GM12878 (cell line): ENCODE data around the gene ANTXR1. TPM values are rescaled to one million over a fixed set of nuclear protein-coding genes. Genes with fewer than 3 reads are reported as not detected.

Experiments
- ATAC-seq: fragments of 200-7000 bp; cut with Tn5 transposase; 3 replicates; pipeline ENCODE4 v1.9.1; 2020; ENCODE audit warnings: mild to moderate bottlenecking, moderate library complexity
- BruUV-seq: library from RNA; stranded (reverse); fragments of 400-500 nt; replicated peaks from 2 replicates; lab custom pipeline; 2021; lab: Mats Ljungman, UMichigan
- CTCF ChIA-PET: fragments of 300-600 bp; sonication (Branson Sonifier 250); formaldehyde crosslinking; extraction: SDS; loops from one replicate; lab custom pipeline; 2021; ENCODE audit warnings: inconsistent platforms; lab: Yijun Ruan, JAX
- POLR2A ChIA-PET: fragments of 350-600 bp; formaldehyde crosslinking; extraction: SDS; loops from one replicate; lab custom pipeline; 2021; ENCODE audit warnings: inconsistent platforms; lab: Charles Lee
- RAD21 ChIA-PET: fragments of 300-600 bp; sonication (Branson Sonifier 250); formaldehyde crosslinking; loops from one replicate; lab custom pipeline; 2023; ENCODE audit warnings: antibody characterized with exemption; ENCODE audit not compliant: unreplicated experiment; lab: Charles Lee
- SMC1A ChIA-PET: fragments of 300-600 bp; sonication (Branson Sonifier 250); formaldehyde crosslinking; loops from one replicate; lab custom pipeline; 2023; ENCODE audit not compliant: unreplicated experiment, uncharacterized antibody; lab: Charles Lee
- DNase-seq: peaks from one replicate; pipeline ENCODE4 v3.0.0-alpha.2; 2011; ENCODE audit warnings: low read depth, low spot score
- FAIRE-seq: peaks from 3 replicates; lab custom pipeline; 2011; peaks lifted over from hg19 to GRCh38; lab: Jason Lieb, UNC
- H2AFZ ChIP-seq: 2 replicates; pipeline ENCODE4 v1.6.0; 2011; ENCODE audit warnings: low read depth, low read length, control low read depth; ENCODE audit not compliant: control insufficient read depth
- H3K27ac ChIP-seq: 2 replicates; pipeline ENCODE4 v1.5.1; 2011; ENCODE audit warnings: control low read depth; ENCODE audit not compliant: control insufficient read depth, insufficient read depth
- H3K27me3 ChIP-seq, 2 experiments: replicated peaks in 1 of 2; 2 replicates each; pipeline versions ENCODE4 v1.6.0 to v1.6.1; 2011; ENCODE audit warnings: low read length in 1 of 2; ENCODE audit not compliant: control insufficient read depth in 2 of 2, insufficient read depth in 2 of 2
- H3K36me3 ChIP-seq, 2 experiments: 2 replicates each; pipeline ENCODE4 v1.5.1; 2011; ENCODE audit warnings: low read length in 1 of 2; ENCODE audit not compliant: control insufficient read depth in 2 of 2, insufficient read depth in 2 of 2
- H3K4me1 ChIP-seq: 2 replicates; pipeline ENCODE4 v1.6.1; 2011; ENCODE audit warnings: mild to moderate bottlenecking, low read length, moderate library complexity, mixed read lengths; ENCODE audit not compliant: control insufficient read depth, insufficient read depth
- H3K4me2 ChIP-seq: 2 replicates; pipeline ENCODE4 v1.6.0; 2011; ENCODE audit warnings: control low read depth; ENCODE audit not compliant: control insufficient read depth, insufficient read depth
- H3K4me3 ChIP-seq: fragments of 200-600 bp; sonication (generic); 2 replicates; pipeline ENCODE4 v1.5.1; 2016
- H3K79me2 ChIP-seq: 2 replicates; pipeline ENCODE4 v1.6.0; 2011; ENCODE audit warnings: low read length; ENCODE audit not compliant: control insufficient read depth, insufficient read depth
- H3K9ac ChIP-seq: 2 replicates; pipeline ENCODE4 v1.8.0; 2011; ENCODE audit warnings: low read length, control low read depth, mixed read lengths; ENCODE audit not compliant: control insufficient read depth, insufficient read depth
- H3K9me3 ChIP-seq: replicated peaks from 3 replicates; pipeline ENCODE4 v1.5.1; 2011; ENCODE audit warnings: mild to moderate bottlenecking, low read length; ENCODE audit not compliant: control insufficient read depth, insufficient read depth
- H4K20me1 ChIP-seq: 2 replicates; pipeline ENCODE4 v1.6.0; 2011; ENCODE audit not compliant: control insufficient read depth, insufficient read depth
- CTCF ChIP-seq, 3 experiments: IDR thresholded peaks in 2 of 3; conservative IDR thresholded peaks in 1 of 3; 2 replicates each; pipeline ENCODE4 v1.5.1; 2011; ENCODE audit warnings: low read depth in 3 of 3, low read length in 3 of 3, mild to moderate bottlenecking in 3 of 3, control low read depth in 2 of 3, moderate library complexity in 2 of 3, inconsistent platforms in 1 of 3, mixed read lengths in 1 of 3; ENCODE audit not compliant: control insufficient read depth in 2 of 3, insufficient read depth in 1 of 3; ENCODE audit errors: extremely low read depth in 1 of 3
- FOS ChIP-seq: IDR thresholded peaks from 3 replicates; pipeline ENCODE4 v1.6.1; 2011; ENCODE audit warnings: borderline replicate concordance; ENCODE audit not compliant: insufficient read length; ENCODE audit errors: extremely low read depth
- FOXK2 ChIP-seq: fragments of 450-650 bp; IDR thresholded peaks from 2 replicates; pipeline ENCODE4 v1.6.1; 2017; ENCODE audit warnings: mild to moderate bottlenecking, moderate library complexity
- HCFC1 ChIP-seq: fragments of 150-350 bp; IDR thresholded peaks from 2 replicates; pipeline ENCODE4 v1.6.1; 2014; ENCODE audit warnings: low read length
- HSF1 ChIP-seq: fragments of 150-350 bp; IDR thresholded peaks from 2 replicates; pipeline ENCODE4 v1.6.1; 2014; ENCODE audit warnings: mild to moderate bottlenecking, low read depth, low read length
- POLR2A ChIP-seq: IDR thresholded peaks from 2 replicates; pipeline ENCODE4 v1.6.1; 2011; ENCODE audit warnings: low read depth, mild to moderate bottlenecking, low read length
- SP1 ChIP-seq: IDR thresholded peaks from one replicate; pipeline ENCODE4 v1.6.1; 2011; ENCODE audit warnings: low read depth, low read length
- STAT1 ChIP-seq: fragments of 450-650 bp; conservative IDR thresholded peaks from 2 replicates; pipeline ENCODE4 v1.6.1; 2014; ENCODE audit warnings: antibody characterized with exemption, mild to moderate bottlenecking
- SUZ12 ChIP-seq: fragments of 200-600 bp; sonication (generic); IDR thresholded peaks from one replicate; pipeline ENCODE4 v1.6.1; 2018; ENCODE audit warnings: antibody characterized with exemption, mild to moderate bottlenecking; ENCODE audit not compliant: unreplicated experiment
- TAF1 ChIP-seq: IDR thresholded peaks from 2 replicates; pipeline ENCODE4 v1.6.1; 2011; ENCODE audit warnings: mild to moderate bottlenecking, low read depth, low read length, borderline replicate concordance
- ZBTB33 ChIP-seq: fragments of 450-650 bp; IDR thresholded peaks from 2 replicates; pipeline ENCODE4 v1.6.1; 2017; ENCODE audit warnings: mild to moderate bottlenecking
- ZNF217 ChIP-seq: fragments of 450-650 bp; IDR thresholded peaks from 2 replicates; pipeline ENCODE4 v1.6.1; 2017; ENCODE audit warnings: antibody characterized with exemption, mild to moderate bottlenecking
- ZSCAN29 ChIP-seq: fragments of 450-650 bp; IDR thresholded peaks from 2 replicates; pipeline ENCODE4 v1.6.1; 2017; ENCODE audit warnings: mild to moderate bottlenecking, moderate library complexity
- WGBS: methylation state at CpG from one replicate; pipeline ENCODE4 v1.1.6; 2016; ENCODE audit warnings: low lambda C conversion rate; ENCODE audit not compliant: insufficient replicate concordance, insufficient coverage; ENCODE audit errors: missing lambda C conversion rate; 5-methylcytosine and 5-hydroxymethylcytosine counted together
- in situ Hi-C: fragments of 300-500 bp; cut with MboI; formaldehyde crosslinking; loops from 9 replicates; pipeline ENCODE4 v1.14.3; 2018; ENCODE audit warnings: mixed read lengths
- intact Hi-C: fragments of 100-400 bp; cut with micrococcal nuclease; formaldehyde crosslinking; loops from one replicate; pipeline ENCODE4 v1.14.2; 2022; ENCODE audit not compliant: unreplicated experiment
- polyA plus RNA-seq, 11 experiments: library from polyadenylated mRNA; depleted of rRNA in 4 of 11; unstranded in 6 of 11; stranded (reverse) in 5 of 11; fragments of >200 nt; fragmentation: Nextera tagmentation in 4 of 11; fragmentation: Illumina TruSeq in 1 of 11; extraction: Ambion mirVana in 4 of 11; extraction: Trizol in 1 of 11; gene quantifications; 1 replicate in 1 of 11; 2 replicates in 10 of 11; pipeline versions ENCODE4 v1.2.1 to v1.2.3, GENCODE V29; 2011 to 2016; ENCODE audit warnings: inconsistent platforms in 2 of 11, missing spikeins in 2 of 11, low read depth in 1 of 11
- total RNA-seq, 4 experiments: library from RNA; depleted of rRNA in 3 of 4; stranded (reverse); fragments of >200 nt in 3 of 4; fragmentation: Illumina TruSeq in 1 of 4; extraction: Trizol in 1 of 4; gene quantifications; 2 replicates each; pipeline versions ENCODE4 v1.2.1 to v1.2.3, GENCODE V29; 2013 to 2021

The ANTXR1 gene
- total and polyA plus RNA-seq, 10 of the 15 experiments (the other 5 are each of a cell fraction or from before 2014, with no cell fraction given): 0.09 to 0.26 TPM; not detected in 8

- WGBS: 0% methylated on average over 4 of the region's 4 CpGs
- DNase-seq (no peak), ATAC-seq (no peak)
- intact Hi-C loops: no loop called here
- no peak overlapping the region for H3K4me3 ChIP-seq
- H3K27me3 ChIP-seq: peaks cover 2 to 3% of the 10 kb centered on the region in 2 experiments; a peak in 3 of 4 replicates
- no peak overlapping the region for H3K27ac ChIP-seq
- no peak overlapping the region for H3K4me2 ChIP-seq
- H4K20me1 ChIP-seq: no peaks in the 10 kb centered on the region
- in situ Hi-C loops: loop anchor here (5.0 to 25.0 kb wide), 2 partner anchors 291 to 691 kb away; no protein-coding TSS in a partner anchor
- H3K4me1 ChIP-seq: no peaks in the 10 kb centered on the region
- no peak overlapping the region for H2AFZ ChIP-seq
- H3K79me2 ChIP-seq: no peaks in the 10 kb centered on the region
- no peaks in the 10 kb centered on the region for H3K9me3 ChIP-seq
- POLR2A ChIA-PET: no interaction called here
- no TSS peak for BruUV-seq
- SMC1A ChIA-PET: no interaction called here
- CTCF ChIA-PET: no interaction called here
- no peak overlapping the region for H3K9ac ChIP-seq
- no peak for TF ChIP-seq ZSCAN29
- TF ChIP-seq POLR2A: no peak
- no peak for TF ChIP-seq SP1
- TF ChIP-seq HCFC1: no peak
- no peak for TF ChIP-seq ZNF217
- no peak for TF ChIP-seq CTCF (IDR thresholded peaks at IDR 0.05 in 2 of 3, conservative IDR thresholded peaks at IDR 0.05 in 1 of 3; ENCODE audit: control insufficient read depth in 2 of 3, extremely low read depth in 1 of 3, insufficient read depth in 1 of 3, low read depth in 3 of 3, low read length in 3 of 3)
- TF ChIP-seq SUZ12: no peak
- TF ChIP-seq HSF1: no peak
- no peak for TF ChIP-seq STAT1
- TF ChIP-seq ZBTB33: no peak
- TF ChIP-seq TAF1: no peak
- TF ChIP-seq FOS: no peak
- no peak for TF ChIP-seq FOXK2
- TF ChIP-seq, all 136 proteins: peak for 0
- RAD21 ChIA-PET: no interaction called here
- H3K36me3 ChIP-seq: no peaks in the 10 kb centered on the region
- no peak for FAIRE-seq
These were observed 8.7 kb downstream of the ANTXR1 start for GRCh38 chr2:69021727-69022126.
